WTC11 (cell line): ENCODE data around the gene ADORA1.

Experiments
- AFF4 ChIP-seq: sonication (generic); formaldehyde crosslinking; IDR thresholded peaks from 2 replicates; pipeline ENCODE4 v1.8.1; 2023; ENCODE audit warnings: mild to moderate bottlenecking, missing genetic modification reagents, borderline replicate concordance
- ATF3 ChIP-seq: sonication (generic); formaldehyde crosslinking; conservative IDR thresholded peaks from 2 replicates; pipeline ENCODE4 v1.8.1; 2022; ENCODE audit warnings: mild to moderate bottlenecking, missing genetic modification reagents
- CBFB ChIP-seq: sonication (generic); formaldehyde crosslinking; IDR thresholded peaks from 2 replicates; pipeline ENCODE4 v1.8.1; 2022; ENCODE audit warnings: mild to moderate bottlenecking, low read depth, missing genetic modification reagents
- CTCF ChIP-seq: fragments of 200-600 bp; IDR thresholded peaks from 2 replicates; pipeline ENCODE4 v1.8.0; 2022; ENCODE audit warnings: antibody characterized with exemption
- E2F1 ChIP-seq: sonication (generic); formaldehyde crosslinking; IDR thresholded peaks from 2 replicates; pipeline ENCODE4 v1.8.0; 2022; ENCODE audit warnings: mild to moderate bottlenecking, missing genetic modification reagents
- E2F4 ChIP-seq: sonication (generic); formaldehyde crosslinking; IDR thresholded peaks from 2 replicates; pipeline ENCODE4 v1.8.1; 2022; ENCODE audit warnings: low read depth, mild to moderate bottlenecking, moderate library complexity, missing genetic modification reagents, borderline replicate concordance
- ELF4 ChIP-seq: sonication (generic); formaldehyde crosslinking; IDR thresholded peaks from 2 replicates; pipeline ENCODE4 v1.8.1; 2022; ENCODE audit warnings: low read depth, mild to moderate bottlenecking, moderate library complexity, missing genetic modification reagents
- JUN ChIP-seq: sonication (generic); formaldehyde crosslinking; IDR thresholded peaks from 2 replicates; pipeline ENCODE4 v1.8.0; 2023; ENCODE audit warnings: mild to moderate bottlenecking, missing genetic modification reagents
- MAX ChIP-seq: sonication (generic); formaldehyde crosslinking; IDR thresholded peaks from 2 replicates; pipeline ENCODE4 v1.8.0; 2022; ENCODE audit warnings: mild to moderate bottlenecking, missing genetic modification reagents
- NR2C2 ChIP-seq: sonication (generic); formaldehyde crosslinking; IDR thresholded peaks from 2 replicates; pipeline ENCODE4 v1.8.0; 2022; ENCODE audit warnings: mild to moderate bottlenecking, missing genetic modification reagents
- RELA ChIP-seq: sonication (generic); formaldehyde crosslinking; IDR thresholded peaks from 2 replicates; pipeline ENCODE4 v1.8.1; 2022; ENCODE audit warnings: missing genetic modification reagents, mild to moderate bottlenecking, borderline replicate concordance
- USF2 ChIP-seq: sonication (generic); formaldehyde crosslinking; IDR thresholded peaks from 2 replicates; pipeline ENCODE4 v1.8.1; 2023; ENCODE audit warnings: mild to moderate bottlenecking, missing genetic modification reagents, moderate library complexity
- ZNF219 ChIP-seq: sonication (generic); formaldehyde crosslinking; IDR thresholded peaks from 2 replicates; pipeline ENCODE4 v1.8.0; 2023; ENCODE audit warnings: missing genetic modification reagents, mild to moderate bottlenecking, borderline replicate concordance

GRCh38 chr1:203085528-203086406 lies 41.8 kb upstream of the ADORA1 start, which contains the start of gene MYOG:
- no peak for TF ChIP-seq CTCF
- TF ChIP-seq ZNF219 = no peak
- TF ChIP-seq MAX = no peak
- TF ChIP-seq ELF4 (CRISPR knock-in tag) = no peak
- TF ChIP-seq JUN (CRISPR knock-in tag) = no peak
- no peak for TF ChIP-seq AFF4 (CRISPR knock-in tag)
- no peak for TF ChIP-seq CBFB (CRISPR knock-in tag)
- TF ChIP-seq RELA (CRISPR knock-in tag) = no peak
- no peak for TF ChIP-seq ATF3 (CRISPR knock-in tag)
- TF ChIP-seq E2F4 (CRISPR knock-in tag) = no peak
- TF ChIP-seq USF2 (CRISPR knock-in tag) = no peak
- no peak for TF ChIP-seq E2F1 (CRISPR knock-in tag)
- no peak for TF ChIP-seq NR2C2 (CRISPR knock-in tag)
